Lung microvascular endothelial cell (primary cell): ENCODE data around the gene PTGFRN. TPM values are rescaled to one million over a fixed set of nuclear protein-coding genes. Genes with fewer than 3 reads are reported as not detected.
A peak's percentile ranks its signal among the peaks of the same experiment; 100 is the strongest.

Experiments used
- DNase-seq, 2 donors: peaks; one replicate each; pipeline versions ENCODE4 v3.0.0 to v3.0.0-alpha.2; 2010; ENCODE audit warnings: low read depth in 2 of 2
- total RNA-seq: library from RNA; depleted of rRNA; stranded (reverse); fragments of >200 nt; gene quantifications from 2 replicates; pipeline ENCODE4 v1.2.1, GENCODE V29; 2014

PTGFRN gene
- total RNA-seq, 1 donor from 2014 or later = 98.2 TPM

- no peak for DNase-seq
Measured at GRCh38 chr1:116887212-116887611, 22.5 kb upstream of the PTGFRN start.

DNA sequence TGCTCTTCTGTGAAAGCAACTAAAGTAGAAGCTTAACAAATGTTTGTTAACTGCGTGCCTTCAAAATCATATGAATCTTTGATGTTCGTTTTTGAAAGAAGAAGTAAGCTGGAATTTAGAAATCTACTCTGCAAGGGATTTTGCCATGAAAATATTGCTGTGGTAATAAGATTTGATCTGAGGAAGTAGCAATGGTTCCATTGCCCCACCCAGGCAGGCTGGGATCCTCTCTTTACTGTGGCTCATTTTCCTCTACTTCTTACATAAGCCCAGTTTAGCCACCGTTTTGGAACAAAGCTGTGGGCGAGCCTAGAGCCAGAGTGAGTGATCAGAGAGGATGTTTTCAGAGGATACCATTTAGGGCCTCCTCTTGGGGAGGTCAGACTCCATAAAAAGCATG is 20.3 kb upstream of the PTGFRN start:
- DNase-seq = no peak

- no peak for DNase-seq
Measured at GRCh38 chr1:116891396-116892079, 18.2 kb upstream of the PTGFRN start.

DNA sequence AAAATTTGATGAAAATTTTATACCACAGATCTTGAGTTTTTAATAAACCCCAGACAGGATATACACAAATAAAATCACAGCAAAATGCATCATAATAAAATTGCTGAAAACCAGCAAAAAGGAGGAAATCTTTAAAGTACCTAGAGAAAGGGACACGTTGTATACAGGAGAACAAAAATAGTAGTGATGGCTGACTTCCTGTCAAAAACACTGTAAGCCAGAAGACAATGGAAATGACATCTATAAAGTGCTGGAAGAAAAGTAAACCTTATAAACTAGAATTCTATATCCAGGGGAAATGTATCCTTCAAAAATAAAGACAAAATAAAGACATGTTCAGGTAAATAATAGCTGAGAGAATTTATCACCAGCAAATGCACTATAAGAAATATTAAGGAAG is 14.6 kb upstream of the PTGFRN start:
- DNase-seq = no peak

DNA sequence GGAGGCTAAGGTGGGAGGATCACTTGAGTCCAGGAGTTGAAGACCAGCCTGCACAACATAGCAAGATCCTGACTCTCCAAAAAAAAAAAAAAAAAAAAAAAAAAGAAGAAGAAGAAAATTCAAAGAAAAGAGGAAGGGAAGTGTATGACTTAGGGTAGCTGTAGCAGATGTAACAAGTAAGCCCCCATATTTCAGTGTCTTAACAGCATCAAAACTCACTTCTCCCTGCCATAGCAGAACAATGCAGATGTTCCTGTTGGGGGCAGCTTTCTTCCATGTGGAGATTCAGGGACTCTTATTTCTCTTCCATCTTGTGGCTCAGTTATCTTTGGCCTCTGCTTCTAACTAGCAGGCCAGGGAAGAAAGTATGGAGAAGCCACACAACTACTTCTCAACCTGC is 10.2 kb upstream of the PTGFRN start:
- DNase-seq = no peak

GRCh38 chr1:116900471-116901365 is 9.0 kb upstream of the PTGFRN start:
- no peak for DNase-seq

GRCh38 chr1:116902027-116902426 is 7.7 kb upstream of the PTGFRN start:
- no peak for DNase-seq

DNA sequence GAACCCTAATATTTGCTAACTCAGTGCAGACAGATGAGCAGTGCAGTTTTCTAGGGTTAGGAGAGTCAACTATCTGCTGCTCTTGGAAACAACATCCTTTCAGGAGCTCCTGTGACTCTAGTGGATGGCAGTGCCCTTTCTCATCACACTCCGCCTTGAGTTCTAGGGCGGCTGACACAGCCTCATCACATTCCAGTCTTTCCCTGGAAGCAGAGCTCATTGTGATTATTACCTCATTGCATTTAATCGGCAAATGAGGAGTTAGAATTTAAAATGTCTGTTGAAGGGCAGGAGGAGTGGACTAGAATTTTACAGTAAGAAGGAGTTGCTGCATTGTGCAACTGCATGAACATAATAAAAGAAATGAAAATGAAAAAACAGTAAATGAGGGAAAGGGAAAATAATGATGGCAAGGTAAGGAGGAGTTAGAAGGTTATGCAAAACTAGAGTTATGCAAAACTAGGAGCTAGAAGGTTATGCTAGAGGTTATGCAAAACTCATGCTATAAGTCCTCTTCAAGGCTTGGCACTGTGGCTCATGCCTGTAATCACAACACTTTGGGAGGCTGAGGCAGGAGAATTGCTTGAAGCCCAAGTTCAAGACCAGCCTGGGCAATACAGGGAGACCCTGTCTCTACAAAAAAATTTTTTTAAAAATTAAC is 6.9 kb upstream of the PTGFRN start:
- no peak for DNase-seq

GRCh38 chr1:116904791-116905320 is 4.9 kb upstream of the PTGFRN start:
- DNase-seq = no peak

GRCh38 chr1:116906812-116907211 is 2.9 kb upstream of the PTGFRN start:
- no peak for DNase-seq

- DNase-seq = no peak
Measured at GRCh38 chr1:116907351-116907750, 2.4 kb upstream of the PTGFRN start.

DNA sequence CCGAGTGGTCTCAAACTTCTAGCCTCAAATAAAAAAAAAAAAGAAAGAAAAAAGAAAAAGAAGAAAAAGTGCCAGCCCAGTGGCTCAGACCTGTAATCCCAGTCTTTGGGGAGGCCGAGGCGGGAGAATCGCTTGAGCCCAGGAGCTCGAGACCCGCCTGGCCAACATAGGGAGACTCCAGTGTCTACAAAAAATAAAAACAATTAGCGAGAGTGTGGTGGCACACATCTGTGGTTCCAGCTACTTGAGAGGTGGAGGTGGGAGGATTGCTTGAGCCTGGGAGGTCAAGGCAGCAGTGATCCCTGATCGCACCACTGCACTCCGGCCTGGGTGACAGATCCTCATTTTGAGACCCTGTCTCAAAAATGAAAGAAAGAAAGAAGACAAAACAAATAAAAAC is 1.4 kb upstream of the PTGFRN start:
- DNase-seq = no peak

- DNase-seq = no peak
Measured at GRCh38 chr1:116908820-116909511, 750 bp upstream of the PTGFRN start.

DNA sequence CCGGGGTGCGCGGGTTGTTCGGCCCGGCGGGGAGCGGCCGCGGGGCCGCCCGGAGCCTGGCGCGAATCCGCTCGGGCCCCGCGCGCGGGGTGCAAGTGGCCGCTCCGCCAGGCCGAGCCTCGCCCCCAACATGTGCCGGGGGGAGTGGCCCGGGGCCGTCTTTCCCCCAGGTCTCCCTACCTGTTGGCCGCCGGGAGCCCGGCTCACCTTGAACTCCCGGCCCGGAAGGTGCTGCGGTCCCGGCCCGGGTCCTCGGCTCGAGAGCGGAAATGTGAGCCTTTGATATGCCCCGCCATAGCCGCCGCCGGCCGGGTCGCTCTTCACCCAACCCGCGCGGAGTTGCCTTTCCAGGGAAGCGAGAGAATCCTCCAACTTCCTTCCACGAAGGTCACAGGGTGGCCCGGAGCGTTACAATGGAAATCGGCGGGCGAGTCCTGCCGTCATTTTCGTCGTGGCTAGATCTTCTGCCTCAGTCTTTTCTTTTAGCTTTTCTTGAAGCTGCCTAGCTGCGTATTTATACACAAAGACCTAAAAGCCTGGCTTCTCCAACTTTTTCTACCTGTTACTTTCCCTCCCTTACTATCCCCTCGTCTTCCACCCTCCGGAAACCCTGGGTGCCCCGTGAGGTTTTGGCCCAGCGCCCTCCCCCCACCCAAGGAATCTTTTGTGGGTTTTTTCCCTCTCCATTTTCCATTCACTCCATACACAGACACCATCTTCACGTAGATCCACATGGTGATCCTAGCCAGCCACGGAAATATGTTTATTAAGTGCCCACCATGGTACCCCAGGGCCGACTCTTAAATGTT is 867 bp downstream of the PTGFRN start:
- peak in 1 of 2 donors; percentile 56 for DNase-seq

- no peak for DNase-seq
Measured at GRCh38 chr1:116911188-116911553, 1.5 kb downstream of the PTGFRN start.

DNA sequence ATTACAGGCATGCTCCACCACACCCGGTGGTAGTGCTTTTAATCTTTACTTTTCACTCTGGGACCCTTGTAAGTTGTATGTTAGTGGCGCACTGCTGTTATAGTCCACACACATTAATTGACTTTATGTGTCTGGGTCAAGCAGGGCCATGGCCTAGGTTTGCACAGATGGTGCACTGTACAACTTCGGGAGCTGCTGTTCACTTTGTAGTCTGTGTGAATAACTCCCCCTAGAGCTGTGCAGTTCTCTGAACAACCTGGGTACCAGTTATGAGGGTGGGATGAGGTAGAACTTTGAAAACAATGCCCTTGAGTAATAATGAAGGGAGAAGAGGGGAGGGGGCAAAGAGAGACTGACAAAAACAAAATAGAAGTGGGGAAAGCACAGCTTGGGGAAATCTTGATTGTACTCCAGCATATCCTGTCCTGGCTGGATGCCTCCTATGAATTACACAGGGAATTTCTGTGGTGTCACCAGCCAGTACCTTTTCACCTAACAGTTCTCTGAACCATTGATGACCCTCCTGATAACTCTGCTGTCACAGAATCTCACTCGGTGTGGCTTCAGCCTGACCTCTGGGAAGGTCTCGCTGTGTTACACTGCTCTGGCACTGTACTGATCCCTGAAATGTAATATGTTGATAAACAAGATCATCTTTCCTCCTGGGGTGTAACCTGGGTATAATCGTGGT is 2.2 kb downstream of the PTGFRN start:
- peak in 1 of 2 donors; percentile 30 for DNase-seq

DNA sequence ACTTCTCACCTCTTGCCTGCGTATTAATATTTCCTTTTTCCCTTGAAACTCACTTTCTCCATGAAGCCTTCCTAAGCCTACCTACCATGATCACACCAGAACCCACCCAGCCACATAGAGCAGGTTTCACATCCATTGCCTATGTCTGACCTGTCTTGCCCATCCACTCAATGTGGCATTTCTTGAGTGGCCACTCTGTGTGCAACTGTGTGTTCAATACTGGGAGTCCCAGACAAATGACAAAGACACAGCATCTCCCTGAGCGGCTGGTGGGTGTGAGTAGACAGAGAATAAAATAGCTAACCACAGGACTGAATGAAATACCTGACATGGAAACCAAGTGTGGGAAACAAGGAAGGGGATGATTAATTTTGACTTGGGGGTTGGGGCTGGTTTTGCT is 3.1 kb downstream of the PTGFRN start:
- DNase-seq = no peak

DNA sequence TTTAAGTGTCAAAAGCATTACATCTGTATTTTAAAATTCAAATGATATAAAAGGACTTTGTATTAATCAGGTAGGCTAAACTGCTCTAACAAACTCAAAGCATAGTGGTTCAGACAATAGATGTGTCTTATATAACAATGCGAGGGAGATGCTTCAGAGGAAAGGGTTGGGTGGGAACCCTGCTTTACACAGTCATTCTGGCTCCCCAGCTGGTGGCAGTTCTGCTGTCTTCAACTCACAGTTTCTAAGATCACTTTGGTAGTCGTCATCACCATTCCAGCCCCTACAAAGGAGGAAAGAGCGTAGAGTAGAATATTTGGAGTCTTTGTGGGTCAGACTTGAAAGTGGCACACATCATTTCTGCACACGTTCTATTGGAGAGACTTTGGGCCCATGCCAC is 4.2 kb downstream of the PTGFRN start:
- DNase-seq = no peak

DNA sequence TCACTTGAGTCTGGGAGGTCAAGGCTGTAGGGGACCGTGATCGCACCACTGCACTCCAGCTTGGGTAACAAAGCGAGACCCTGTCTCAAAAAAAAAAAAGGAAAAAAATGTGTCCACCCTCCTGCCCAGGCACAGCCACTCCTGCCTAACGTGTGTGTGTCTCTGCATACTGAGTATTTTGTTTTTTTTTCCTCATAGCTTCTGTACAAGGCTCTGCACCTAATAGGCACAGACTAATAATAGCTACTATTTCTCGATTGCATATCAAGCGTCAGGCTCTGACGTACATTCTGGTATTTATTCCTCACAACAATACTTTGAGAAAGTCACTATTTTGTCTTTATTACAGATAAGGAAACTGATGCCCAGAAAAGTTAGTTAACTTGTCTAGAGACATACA is 5.0 kb downstream of the PTGFRN start:
- DNase-seq = no peak

- no peak for DNase-seq
Measured at GRCh38 chr1:116915086-116915661, 5.5 kb downstream of the PTGFRN start.
